HCT116 (cell line): ENCODE measurements around the gene TRIM49B. TPM values are rescaled to one million over a fixed set of nuclear protein-coding genes. Genes with fewer than 3 reads are reported as not detected.

Experiments
- total RNA-seq: library from RNA; stranded (reverse); gene quantifications from one replicate; pipeline ENCODE4 v1.2.1, GENCODE V29; 2021; ENCODE audit not compliant: unreplicated experiment

TRIM49B gene
- total RNA-seq, 1 experiment from 2014 or later: not detected

Other genes with a start within 250 kb of the TRIM49B start
- gene TRIM51G, start 44.9 kb upstream of the TRIM49B start, total RNA-seq: not detected
- gene TRIM64C, start 30.3 kb downstream of the TRIM49B start, total RNA-seq: not detected
- gene FOLH1, start 179.8 kb downstream of the TRIM49B start, total RNA-seq: not detected